ENCODE data around the gene TMPRSS9.

Gene TMPRSS9

GRCh38 chr19:2330255-2330631 lies 29.8 kb upstream of the TMPRSS9 start:
- no peak for DNase-seq

- DNase-seq = no peak
These were observed 29.3 kb upstream of the TMPRSS9 start for GRCh38 chr19:2330632-2331284.

GRCh38 chr19:2331601-2332246 lies 28.3 kb upstream of the TMPRSS9 start:
- no peak for DNase-seq

- peak; percentile 33 for DNase-seq
These were observed 27.6 kb upstream of the TMPRSS9 start for GRCh38 chr19:2332341-2333026.

GRCh38 chr19:2333027-2333806 lies 26.8 kb upstream of the TMPRSS9 start:
- no peak for DNase-seq

GRCh38 chr19:2333807-2334211 lies 26.3 kb upstream of the TMPRSS9 start:
- no peak for DNase-seq

GRCh38 chr19:2334426-2334825 lies 25.6 kb upstream of the TMPRSS9 start:
- no peak for DNase-seq

- peak; percentile 4 for DNase-seq
These were observed 24.8 kb upstream of the TMPRSS9 start for GRCh38 chr19:2334986-2335846.

- DNase-seq = no peak
These were observed 24.2 kb upstream of the TMPRSS9 start for GRCh38 chr19:2335848-2336247.

- no peak for DNase-seq
These were observed 23.3 kb upstream of the TMPRSS9 start for GRCh38 chr19:2336528-2337328.

- no peak for DNase-seq
These were observed 22.7 kb upstream of the TMPRSS9 start for GRCh38 chr19:2337329-2337707.

- no peak for DNase-seq
These were observed 21.9 kb upstream of the TMPRSS9 start for GRCh38 chr19:2338055-2338615.

- DNase-seq = no peak
These were observed 21.1 kb upstream of the TMPRSS9 start for GRCh38 chr19:2338751-2339643.

- DNase-seq = no peak
These were observed 20.3 kb upstream of the TMPRSS9 start for GRCh38 chr19:2339644-2340310.

- no peak for DNase-seq
These were observed 19.4 kb upstream of the TMPRSS9 start for GRCh38 chr19:2340496-2341243.

GRCh38 chr19:2341244-2341751 lies 18.8 kb upstream of the TMPRSS9 start:
- DNase-seq = no peak

GRCh38 chr19:2341982-2342381 lies 18.1 kb upstream of the TMPRSS9 start:
- DNase-seq = no peak

GRCh38 chr19:2342656-2343288 lies 17.3 kb upstream of the TMPRSS9 start:
- DNase-seq = no peak

All from CD4-positive, alpha-beta T cell treated with Interleukin-21 for 1 hour (primary cell).